ENCODE measurements around the gene ADPRHL1. TPM values are rescaled to one million over a fixed set of nuclear protein-coding genes. Genes with fewer than 3 reads are reported as not detected.

ADPRHL1 gene
- total RNA-seq, 2 donors from 2014 or later = 4.6 to 6.2 TPM

GRCh38 chr13:113358653-113359190, 94.6 kb downstream of the ADPRHL1 start:
- Histone ChIP-seq H3K4me1 (no peaks in the 10 kb centered on the region), H3K9ac (ENCODE audit: low read depth in 2 of 2, low read length in 2 of 2) (no peak overlapping the region), H3K9me3 (no peaks in the 10 kb centered on the region), H3K27me3 (no peaks in the 10 kb centered on the region), H3K27ac (no peak overlapping the region), H3K36me3 (no peaks in the 10 kb centered on the region), H3K4me3 (no peak overlapping the region)
- intact Hi-C loops (cut with DNase I) = no loop called here
- no peak for TF ChIP-seq CTCF (IDR thresholded peaks at IDR 0.05)
- no peak for DNase-seq

- no peak for DNase-seq
- H3K9me3 ChIP-seq = no peaks in the 10 kb centered on the region
- no peak overlapping the region for H3K27ac ChIP-seq
- no peaks in the 10 kb centered on the region for H3K27me3 ChIP-seq
- H3K4me3 ChIP-seq = no peak overlapping the region
- H3K9ac ChIP-seq (ENCODE audit: low read depth in 2 of 2, low read length in 2 of 2) = no peak overlapping the region
- TF ChIP-seq CTCF (IDR thresholded peaks at IDR 0.05) = no peak
- H3K4me1 ChIP-seq = no peaks in the 10 kb centered on the region
- intact Hi-C loops (cut with DNase I) = no loop called here
- no peaks in the 10 kb centered on the region for H3K36me3 ChIP-seq
These were observed 95.8 kb downstream of the ADPRHL1 start for GRCh38 chr13:113357529-113357928.

GRCh38 chr13:113356596-113356995, 96.7 kb downstream of the ADPRHL1 start:
- no peak for TF ChIP-seq CTCF (IDR thresholded peaks at IDR 0.05)
- no peaks in the 10 kb centered on the region for H3K36me3 ChIP-seq
- H3K9me3 ChIP-seq = no peaks in the 10 kb centered on the region
- no peak overlapping the region for H3K27ac ChIP-seq
- no peaks in the 10 kb centered on the region for H3K4me1 ChIP-seq
- intact Hi-C loops (cut with DNase I) = no loop called here
- H3K27me3 ChIP-seq = no peaks in the 10 kb centered on the region
- no peak overlapping the region for H3K4me3 ChIP-seq
- DNase-seq = no peak
- no peak overlapping the region for H3K9ac ChIP-seq (ENCODE audit: low read depth in 2 of 2, low read length in 2 of 2)

GRCh38 chr13:113355621-113356020, 97.7 kb downstream of the ADPRHL1 start:
- no peaks in the 10 kb centered on the region for H3K27me3 ChIP-seq
- H3K9me3 ChIP-seq = no peaks in the 10 kb centered on the region
- no peak for DNase-seq
- H3K4me3 ChIP-seq = no peak overlapping the region
- H3K4me1 ChIP-seq = no peaks in the 10 kb centered on the region
- intact Hi-C loops (cut with DNase I) = no loop called here
- H3K36me3 ChIP-seq = no peaks in the 10 kb centered on the region
- no peak overlapping the region for H3K27ac ChIP-seq
- TF ChIP-seq CTCF (IDR thresholded peaks at IDR 0.05) = no peak
- no peak overlapping the region for H3K9ac ChIP-seq (ENCODE audit: low read depth in 2 of 2, low read length in 2 of 2)

- Histone ChIP-seq H3K27me3 (no peaks in the 10 kb centered on the region), H3K9ac (ENCODE audit: low read depth in 2 of 2, low read length in 2 of 2) (no peak overlapping the region), H3K27ac (no peak overlapping the region), H3K4me1 (no peaks in the 10 kb centered on the region), H3K9me3 (no peaks in the 10 kb centered on the region), H3K4me3 (no peak overlapping the region), H3K36me3 (no peaks in the 10 kb centered on the region)
- DNase-seq = no peak
- intact Hi-C loops (cut with DNase I) = no loop called here
- no peak for TF ChIP-seq CTCF (IDR thresholded peaks at IDR 0.05)
These were observed 98.3 kb downstream of the ADPRHL1 start for GRCh38 chr13:113354831-113355610.

Data from colonic mucosa (tissue), 4 donors.